Measurements from ENCODE around the gene NKD2.

NKD2 gene

DNA sequence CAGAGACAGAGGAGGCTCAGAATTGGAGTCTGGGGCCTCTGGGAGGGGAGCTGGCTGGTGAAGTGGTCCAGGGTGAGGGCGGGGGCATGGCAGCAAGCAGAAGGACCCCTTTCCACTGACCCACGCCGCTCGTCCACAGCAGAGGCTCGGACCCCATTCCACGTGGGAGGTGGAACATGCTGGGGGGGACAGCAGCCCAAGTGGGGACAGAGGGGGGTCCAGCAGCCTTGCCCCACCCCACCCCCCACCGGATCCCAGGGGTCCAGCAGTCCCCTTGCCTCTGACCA, 25.4 kb upstream of the NKD2 start:
- in situ Hi-C loops (cut with MboI; ENCODE audit: low sequenced_read_pairs, unreplicated experiment), result no loop called here
- DNase-seq (ENCODE audit: low spot score), result no peak
- TF ChIP-seq, protein P1, sequence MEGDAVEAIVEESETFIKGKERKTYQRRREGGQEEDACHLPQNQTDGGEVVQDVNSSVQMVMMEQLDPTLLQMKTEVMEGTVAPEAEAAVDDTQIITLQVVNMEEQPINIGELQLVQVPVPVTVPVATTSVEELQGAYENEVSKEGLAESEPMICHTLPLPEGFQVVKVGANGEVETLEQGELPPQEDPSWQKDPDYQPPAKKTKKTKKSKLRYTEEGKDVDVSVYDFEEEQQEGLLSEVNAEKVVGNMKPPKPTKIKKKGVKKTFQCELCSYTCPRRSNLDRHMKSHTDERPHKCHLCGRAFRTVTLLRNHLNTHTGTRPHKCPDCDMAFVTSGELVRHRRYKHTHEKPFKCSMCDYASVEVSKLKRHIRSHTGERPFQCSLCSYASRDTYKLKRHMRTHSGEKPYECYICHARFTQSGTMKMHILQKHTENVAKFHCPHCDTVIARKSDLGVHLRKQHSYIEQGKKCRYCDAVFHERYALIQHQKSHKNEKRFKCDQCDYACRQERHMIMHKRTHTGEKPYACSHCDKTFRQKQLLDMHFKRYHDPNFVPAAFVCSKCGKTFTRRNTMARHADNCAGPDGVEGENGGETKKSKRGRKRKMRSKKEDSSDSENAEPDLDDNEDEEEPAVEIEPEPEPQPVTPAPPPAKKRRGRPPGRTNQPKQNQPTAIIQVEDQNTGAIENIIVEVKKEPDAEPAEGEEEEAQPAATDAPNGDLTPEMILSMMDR (IDR thresholded peaks at IDR 0.05; ENCODE audit: borderline replicate concordance, control extremely low read depth, extremely low read depth, insufficient read depth, missing control alignments), result no peak

DNA sequence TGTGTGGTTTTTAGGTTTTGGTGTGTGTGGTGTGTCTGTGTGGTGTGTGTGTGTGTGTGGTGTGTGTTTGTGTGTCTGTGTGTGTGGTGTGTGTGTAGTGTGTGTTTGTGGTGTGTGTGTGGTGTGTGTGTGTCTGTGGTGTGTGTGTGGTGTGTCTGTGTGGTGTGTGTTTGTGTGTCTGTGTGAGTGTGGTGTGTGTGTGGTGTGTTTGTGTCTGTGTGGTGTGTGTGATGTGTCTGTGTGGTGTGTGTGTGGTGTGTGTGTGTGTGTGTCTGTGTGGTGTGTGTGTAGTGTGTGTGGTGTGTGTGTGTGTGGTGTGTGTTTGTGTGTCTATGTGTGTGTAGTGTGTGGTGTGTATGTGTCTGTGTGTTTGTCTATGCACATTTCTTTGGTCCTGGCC, 25.0 kb upstream of the NKD2 start:
- TF ChIP-seq, protein P1 (IDR thresholded peaks at IDR 0.05; ENCODE audit: borderline replicate concordance, control extremely low read depth, extremely low read depth, insufficient read depth, missing control alignments), result no peak
- in situ Hi-C loops (cut with MboI; ENCODE audit: low sequenced_read_pairs, unreplicated experiment), result no loop called here
- no peak for DNase-seq (ENCODE audit: low spot score)

DNA sequence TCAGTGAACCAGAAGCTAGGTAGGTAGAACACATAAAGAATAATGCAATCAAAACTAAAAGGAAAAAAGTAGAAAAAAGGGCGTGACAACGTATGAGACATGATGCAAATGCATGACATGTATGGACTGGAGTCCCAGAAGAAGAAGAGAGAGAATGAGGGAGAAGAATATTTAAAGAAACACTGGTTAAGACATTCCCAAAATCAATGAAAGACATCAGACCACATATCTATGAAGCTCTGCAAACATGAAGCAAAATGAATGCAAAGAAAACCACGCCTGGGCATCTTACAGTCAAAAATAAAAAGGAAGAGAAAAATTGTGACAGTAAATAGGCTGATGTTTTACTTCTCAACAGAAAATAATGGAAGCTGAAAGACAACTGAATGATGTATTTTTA, 23.8 kb upstream of the NKD2 start:
- TF ChIP-seq, protein P1 (IDR thresholded peaks at IDR 0.05; ENCODE audit: borderline replicate concordance, control extremely low read depth, extremely low read depth, insufficient read depth, missing control alignments), result no peak
- no peak for DNase-seq (ENCODE audit: low spot score)
- in situ Hi-C loops (cut with MboI; ENCODE audit: low sequenced_read_pairs, unreplicated experiment), result no loop called here

DNA sequence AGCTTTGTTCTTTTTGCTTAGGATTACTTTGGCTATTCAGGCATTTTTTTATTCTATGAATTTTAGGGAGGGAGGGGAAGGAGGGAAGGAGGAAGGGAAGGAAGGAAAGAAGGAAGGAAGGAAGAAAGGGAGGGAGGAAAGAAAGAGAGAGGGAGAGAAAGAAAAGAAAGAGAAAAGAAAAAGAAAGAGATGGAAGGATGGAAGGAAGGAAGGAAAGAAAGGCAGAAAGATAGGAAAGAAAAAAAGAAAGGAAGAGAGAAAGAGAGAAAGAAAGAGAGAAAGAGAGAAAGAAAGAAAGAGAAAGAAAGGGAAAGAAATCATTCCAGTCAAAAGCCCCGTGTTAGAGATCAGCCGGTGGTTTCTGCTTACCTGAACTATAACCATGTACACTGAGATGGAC, 20.8 kb upstream of the NKD2 start:
- TF ChIP-seq, protein P1 (IDR thresholded peaks at IDR 0.05; ENCODE audit: borderline replicate concordance, control extremely low read depth, extremely low read depth, insufficient read depth, missing control alignments), result no peak
- no peak for DNase-seq (ENCODE audit: low spot score)
- in situ Hi-C loops (cut with MboI; ENCODE audit: low sequenced_read_pairs, unreplicated experiment), result no loop called here

DNA sequence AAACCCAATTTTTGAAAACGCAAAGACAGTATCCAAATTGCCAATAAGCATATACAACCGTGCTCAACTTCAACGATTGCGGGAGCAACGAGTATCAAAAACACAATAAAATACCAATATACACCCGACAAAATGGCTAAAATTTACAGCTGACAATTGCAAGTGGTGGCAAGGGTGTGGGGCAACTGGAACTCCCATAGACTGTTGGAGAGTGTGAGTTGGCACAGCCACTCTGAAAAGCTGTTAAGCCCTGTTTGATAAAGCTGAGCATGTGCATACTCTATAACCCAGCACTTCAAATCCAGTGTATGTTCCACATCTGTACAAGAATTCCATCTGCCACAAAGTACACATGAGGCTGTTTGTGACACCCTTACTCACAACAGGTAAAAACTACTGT, 20.3 kb upstream of the NKD2 start:
- in situ Hi-C loops (cut with MboI; ENCODE audit: low sequenced_read_pairs, unreplicated experiment), result no loop called here
- no peak for DNase-seq (ENCODE audit: low spot score)
- TF ChIP-seq, protein P1 (IDR thresholded peaks at IDR 0.05; ENCODE audit: borderline replicate concordance, control extremely low read depth, extremely low read depth, insufficient read depth, missing control alignments), result no peak

DNA sequence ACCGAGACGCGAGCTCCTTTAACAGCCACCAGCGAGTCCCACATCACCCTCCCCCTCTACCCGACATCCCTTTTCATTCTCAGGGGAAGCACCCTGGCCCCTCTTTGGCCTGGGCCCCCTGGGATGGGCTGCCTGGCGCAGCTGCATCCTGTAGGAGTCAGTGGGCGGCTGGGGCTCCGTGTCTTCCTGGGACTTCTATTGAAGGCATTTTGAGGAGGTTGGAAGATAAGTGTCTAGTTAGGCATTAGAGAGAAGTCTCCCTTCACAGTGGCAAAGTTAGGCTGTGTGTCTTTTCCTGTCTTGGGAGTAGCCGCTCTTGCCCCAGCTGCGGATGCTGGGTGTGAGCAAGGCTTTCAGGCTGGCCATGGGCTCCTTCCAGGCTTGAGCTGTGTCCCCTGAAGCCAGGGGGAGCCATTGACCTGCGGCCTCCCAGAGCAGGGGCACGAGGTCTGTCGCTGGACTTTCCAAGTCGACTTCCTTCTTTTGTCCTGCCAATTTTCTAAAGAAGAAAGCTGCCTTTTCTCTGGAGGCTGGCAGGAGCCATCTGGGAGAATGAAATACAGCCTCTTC, 18.6 kb upstream of the NKD2 start:
- in situ Hi-C loops (cut with MboI; ENCODE audit: low sequenced_read_pairs, unreplicated experiment), result no loop called here
- no peak for DNase-seq (ENCODE audit: low spot score)
- TF ChIP-seq, protein P1 (IDR thresholded peaks at IDR 0.05; ENCODE audit: borderline replicate concordance, control extremely low read depth, extremely low read depth, insufficient read depth, missing control alignments), result peak; percentile 30

All from GM13976 (cell line).